Lung microvascular endothelial cell (primary cell): ENCODE data around the gene TMED4. TPM values are rescaled to one million over a fixed set of nuclear protein-coding genes. Genes with fewer than 3 reads are reported as not detected.

Experiments
- DNase-seq, 2 donors: peaks; one replicate each; pipeline versions ENCODE4 v3.0.0 to v3.0.0-alpha.2; 2010; ENCODE audit warnings: low read depth in 2 of 2
- total RNA-seq: library from RNA; depleted of rRNA; stranded (reverse); fragments of >200 nt; gene quantifications from 2 replicates; pipeline ENCODE4 v1.2.1, GENCODE V29; 2014

Gene TMED4
- total RNA-seq, result 50.6 and 77.8 TPM in 2 replicates

- DNase-seq, result peak; percentile 99
Measured at GRCh38 chr7:44581879-44582603, at the start of gene TMED4. Gene TMED4 (minus strand): TSS chr7:44582231. CDS start chr7:44582206, 25 bp downstream.

- DNase-seq, result peak; percentile 46 to 66
Measured at GRCh38 chr7:44631458-44632115, 49.6 kb upstream of the TMED4 start.

- DNase-seq, result no peak
Measured at GRCh38 chr7:44630792-44631457, 48.9 kb upstream of the TMED4 start.

DNA sequence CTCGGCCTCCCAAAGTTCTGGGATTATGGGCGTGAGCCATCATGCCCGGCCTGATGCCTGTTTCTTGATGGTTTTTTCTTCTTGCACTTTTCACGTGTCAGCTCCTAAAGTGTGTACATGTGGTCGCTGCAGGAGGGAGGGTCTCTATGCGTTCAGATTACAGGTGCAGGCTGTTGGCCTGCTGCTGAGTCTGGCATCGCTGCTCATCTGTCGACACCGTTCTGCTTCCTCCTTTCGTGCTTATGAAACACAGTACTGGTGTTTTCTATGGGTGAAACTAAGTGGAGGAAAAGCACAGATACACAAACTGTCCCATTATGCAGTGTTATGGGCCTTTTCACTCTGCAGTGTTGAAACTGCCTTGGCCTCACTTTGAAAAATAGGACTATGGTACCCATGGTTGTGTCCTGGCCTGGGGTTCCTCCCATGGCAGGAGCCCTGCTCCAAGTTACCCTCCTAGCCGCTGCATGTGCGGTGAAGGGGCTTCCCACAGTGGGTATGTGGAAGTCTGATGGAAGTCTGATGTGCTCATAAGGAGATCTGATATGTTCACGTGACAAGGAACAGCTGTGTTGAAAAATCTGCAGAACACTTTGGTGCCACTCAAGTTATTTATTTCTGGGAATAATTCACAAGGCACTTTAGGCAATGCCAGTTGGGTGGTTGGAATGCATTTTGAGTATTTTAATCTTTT is 47.9 kb upstream of the TMED4 start:
- no peak for DNase-seq

- no peak for DNase-seq
Measured at GRCh38 chr7:44626620-44627019, 44.6 kb upstream of the TMED4 start.

DNA sequence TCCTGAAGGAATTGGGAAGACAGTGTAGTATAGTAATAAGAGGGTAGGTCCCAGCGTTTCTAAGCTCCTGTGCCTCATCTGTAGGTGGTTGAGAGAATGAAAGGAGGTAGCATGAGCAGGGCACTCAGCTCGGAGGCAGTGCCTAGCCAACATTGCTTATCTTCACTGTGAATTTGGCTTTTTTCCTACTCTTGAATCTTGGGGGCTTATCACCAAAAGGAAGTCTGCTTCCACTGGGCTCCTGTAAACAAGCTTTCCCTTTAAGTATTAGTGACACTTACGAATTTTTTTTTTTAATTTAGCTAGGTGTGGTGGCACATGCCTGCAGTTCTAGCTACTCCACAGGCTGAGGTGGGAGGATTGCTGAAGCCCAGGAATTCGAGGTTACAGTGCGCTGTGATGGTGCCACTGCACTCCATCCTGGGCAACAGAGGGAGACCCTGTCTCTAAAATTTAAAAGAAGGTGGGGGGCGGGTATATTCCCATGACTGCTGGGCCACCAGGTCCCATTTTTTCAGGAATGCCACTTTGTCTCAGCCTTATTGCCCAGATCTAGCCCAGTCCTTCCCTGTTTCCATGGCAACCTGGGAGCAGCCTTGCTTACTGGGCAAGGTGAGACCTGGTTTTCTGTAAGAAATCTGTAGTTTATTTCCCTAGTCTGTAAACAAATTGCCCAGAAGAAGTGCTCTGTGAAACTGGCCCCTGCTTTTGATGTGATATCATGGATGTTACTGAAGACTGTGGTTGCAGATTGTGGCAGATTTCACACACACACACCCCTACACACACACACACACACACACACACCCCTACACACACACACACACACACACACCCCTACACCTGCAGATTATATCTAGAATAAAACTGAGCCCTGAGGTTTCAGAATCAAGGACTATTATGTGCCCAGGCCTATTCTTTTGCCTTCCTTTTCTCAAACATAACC is 43.8 kb upstream of the TMED4 start:
- no peak for DNase-seq

- DNase-seq, result no peak
Measured at GRCh38 chr7:44624318-44624717, 42.3 kb upstream of the TMED4 start.

GRCh38 chr7:44622342-44623151 is 40.5 kb upstream of the TMED4 start:
- peak; percentile 28 to 59 for DNase-seq

DNA sequence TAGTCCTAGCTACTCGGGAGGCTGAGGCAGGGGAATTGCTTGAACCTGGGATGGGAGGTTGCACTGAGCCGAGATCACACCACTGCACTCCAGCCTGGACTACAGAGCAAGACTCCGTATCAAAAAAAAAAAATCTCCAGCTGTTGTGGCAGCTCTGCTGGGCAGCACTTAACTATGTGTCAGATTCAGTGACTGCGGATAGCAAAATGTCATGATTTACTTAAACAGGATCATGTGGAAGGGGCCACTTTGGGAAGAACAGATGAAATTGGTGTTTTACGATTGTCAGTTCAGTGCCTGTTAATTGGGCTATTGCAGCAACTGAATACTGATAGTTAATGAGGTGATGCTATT is 39.7 kb upstream of the TMED4 start:
- no peak for DNase-seq

- DNase-seq, result peak in 1 of 2 donors; percentile 81
Measured at GRCh38 chr7:44621034-44621749, 39.2 kb upstream of the TMED4 start.

GRCh38 chr7:44618753-44619152 is 36.7 kb upstream of the TMED4 start:
- no peak for DNase-seq

- no peak for DNase-seq
Measured at GRCh38 chr7:44618045-44618444, 36.0 kb upstream of the TMED4 start.

- DNase-seq, result peak in 1 of 2 donors; percentile 46
Measured at GRCh38 chr7:44617225-44617890, 35.3 kb upstream of the TMED4 start.

GRCh38 chr7:44616545-44616944 is 34.5 kb upstream of the TMED4 start:
- no peak for DNase-seq

DNA sequence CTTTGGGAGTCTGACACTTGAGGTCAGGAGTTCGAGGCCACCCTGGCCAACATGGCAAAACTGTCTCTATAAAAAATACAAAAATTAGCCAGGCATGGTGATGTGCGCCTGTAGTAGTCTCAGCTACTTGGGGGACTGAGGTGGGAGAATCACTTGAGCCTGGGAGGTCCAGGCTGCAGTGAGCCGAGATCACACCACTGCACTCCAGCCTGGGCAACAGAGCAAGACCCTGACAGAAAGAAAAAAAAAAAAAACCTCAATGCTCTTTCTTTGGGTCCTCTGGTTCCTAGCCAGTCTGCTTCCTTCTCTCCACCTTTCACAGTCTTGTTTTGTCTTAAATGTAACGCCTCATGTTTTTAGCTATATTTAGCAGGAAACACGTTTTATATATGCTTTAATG is 33.8 kb upstream of the TMED4 start:
- DNase-seq, result no peak

DNA sequence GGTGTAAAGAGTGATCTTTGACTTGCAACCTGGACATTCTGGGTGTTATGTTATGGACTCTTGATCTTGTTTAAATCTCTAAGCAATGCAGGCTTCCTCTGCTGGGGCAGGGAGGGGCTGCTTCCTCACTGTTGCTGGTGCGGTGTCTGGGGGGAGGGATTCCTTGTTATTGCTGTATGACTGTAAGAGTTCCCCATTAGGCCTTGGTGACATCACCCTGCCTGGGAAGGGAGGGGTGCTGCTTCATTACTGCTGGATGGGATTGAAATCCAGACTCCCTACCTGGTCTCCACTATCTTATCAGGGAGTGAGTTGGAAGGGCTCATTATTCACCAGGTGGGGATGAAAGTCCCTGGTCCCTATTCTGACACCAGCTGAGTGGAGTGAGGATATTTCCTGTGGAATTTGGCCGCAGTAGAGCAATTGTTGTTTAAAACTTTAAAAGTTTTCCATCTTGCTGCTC is 33.1 kb upstream of the TMED4 start:
- peak; percentile 71 to 81 for DNase-seq

GRCh38 chr7:44609829-44610228 is 27.8 kb upstream of the TMED4 start:
- DNase-seq, result no peak

DNA sequence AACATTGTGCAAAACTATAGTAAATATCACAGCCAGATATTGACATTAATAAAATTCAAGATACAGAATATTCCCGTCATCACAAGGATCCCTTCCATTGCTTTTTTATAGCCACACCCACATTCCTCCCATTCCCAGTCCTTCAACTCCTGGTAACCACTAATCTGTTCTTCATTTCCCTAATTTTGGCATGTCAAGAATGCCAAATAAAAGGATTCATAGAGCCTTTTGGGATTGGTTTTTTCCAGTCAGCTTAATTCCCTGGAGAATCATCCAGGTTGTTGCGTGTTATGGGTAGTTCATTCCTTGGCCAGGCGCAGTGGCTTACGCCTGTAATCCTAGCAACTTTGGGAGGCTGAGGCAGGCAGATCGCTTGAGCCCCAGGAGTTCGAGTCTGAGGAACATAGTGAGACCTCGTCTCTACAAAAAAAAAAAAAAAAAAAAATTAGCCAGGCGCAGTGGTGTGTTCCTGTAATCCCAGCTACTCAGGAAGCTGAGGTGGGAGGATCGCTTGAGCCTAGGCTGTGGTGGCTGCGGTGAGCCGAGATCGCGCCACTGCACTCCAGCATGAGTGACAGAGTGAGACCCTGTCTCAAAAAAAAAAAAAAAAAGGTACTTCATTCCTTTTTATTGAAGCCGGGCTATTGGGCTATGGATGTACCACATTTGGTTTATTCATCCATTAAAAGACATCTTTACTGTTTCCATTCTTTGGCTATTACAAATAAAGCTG is 27.1 kb upstream of the TMED4 start:
- no peak for DNase-seq
